Peyer's patch (tissue), 4 donors: ENCODE data around the gene ZNFX1.

ENCODE experiments used
- POLR2A ChIP-seq, 2 donors: fragments of 450-650 bp; IDR thresholded peaks; one replicate each; pipeline ENCODE4 v1.5.1; 2017; ENCODE audit warnings: antibody characterized with exemption in 2 of 2, mild to moderate bottlenecking in 2 of 2, moderate library complexity in 2 of 2
- TF ChIP-seq, protein P1 (sequence below), 6 experiments: fragments of 450-650 bp in 4 of 6; fragments of 200-600 bp in 2 of 6; sonication (generic) in 1 of 6; IDR thresholded peaks; one replicate each; pipeline ENCODE4 v1.5.1; 2017 to 2019; ENCODE audit warnings: antibody characterized with exemption in 6 of 6, mild to moderate bottlenecking in 3 of 6, moderate library complexity in 1 of 6

DNA sequence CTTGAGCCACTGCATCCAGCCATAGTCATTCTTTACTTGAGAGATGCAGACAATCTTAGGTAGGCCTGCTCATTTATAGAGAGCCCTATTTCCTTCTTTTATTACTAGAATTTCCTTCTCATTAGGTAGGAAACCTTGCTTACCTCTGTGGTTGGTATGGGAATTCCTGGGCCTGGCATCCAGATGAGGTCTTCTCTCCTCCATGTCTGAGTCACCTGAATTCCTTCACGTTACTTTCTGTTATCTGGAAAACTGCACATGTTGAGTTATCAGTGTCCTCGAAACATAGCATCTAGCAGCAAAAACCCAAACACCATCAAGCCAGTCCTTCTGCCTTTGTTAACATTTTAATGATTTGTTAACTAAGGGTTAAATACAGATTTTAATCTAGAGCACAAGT is 2.2 kb downstream of the ZNFX1 start:
- TF ChIP-seq, protein P1, sequence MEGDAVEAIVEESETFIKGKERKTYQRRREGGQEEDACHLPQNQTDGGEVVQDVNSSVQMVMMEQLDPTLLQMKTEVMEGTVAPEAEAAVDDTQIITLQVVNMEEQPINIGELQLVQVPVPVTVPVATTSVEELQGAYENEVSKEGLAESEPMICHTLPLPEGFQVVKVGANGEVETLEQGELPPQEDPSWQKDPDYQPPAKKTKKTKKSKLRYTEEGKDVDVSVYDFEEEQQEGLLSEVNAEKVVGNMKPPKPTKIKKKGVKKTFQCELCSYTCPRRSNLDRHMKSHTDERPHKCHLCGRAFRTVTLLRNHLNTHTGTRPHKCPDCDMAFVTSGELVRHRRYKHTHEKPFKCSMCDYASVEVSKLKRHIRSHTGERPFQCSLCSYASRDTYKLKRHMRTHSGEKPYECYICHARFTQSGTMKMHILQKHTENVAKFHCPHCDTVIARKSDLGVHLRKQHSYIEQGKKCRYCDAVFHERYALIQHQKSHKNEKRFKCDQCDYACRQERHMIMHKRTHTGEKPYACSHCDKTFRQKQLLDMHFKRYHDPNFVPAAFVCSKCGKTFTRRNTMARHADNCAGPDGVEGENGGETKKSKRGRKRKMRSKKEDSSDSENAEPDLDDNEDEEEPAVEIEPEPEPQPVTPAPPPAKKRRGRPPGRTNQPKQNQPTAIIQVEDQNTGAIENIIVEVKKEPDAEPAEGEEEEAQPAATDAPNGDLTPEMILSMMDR (IDR thresholded peaks at IDR 0.05): no peak
- no peak for TF ChIP-seq POLR2A (IDR thresholded peaks at IDR 0.05)
